Trophoblast cell (in vitro differentiated cells and primary cell): ENCODE results near the gene SLC35A2.
A peak's percentile ranks its signal among the peaks of the same experiment; 100 is the strongest.

Experiments
- DNase-seq, 2 donors: peaks; one replicate each; pipeline ENCODE4 v3.0.0-alpha.2; 2016
- H2AFZ ChIP-seq: 2 replicates; pipeline ENCODE4 v1.6.1; 2013; ENCODE audit warnings: low read length, moderate library complexity, mild to moderate bottlenecking; ENCODE audit not compliant: insufficient read depth, poor library complexity
- H2AK5ac ChIP-seq: 2 replicates; pipeline ENCODE4 v1.6.1; 2013; ENCODE audit warnings: mild to moderate bottlenecking, low read length
- H2BK120ac ChIP-seq: 2 replicates; pipeline ENCODE4 v1.6.1; 2013; ENCODE audit warnings: low read length, mild to moderate bottlenecking, moderate library complexity; ENCODE audit not compliant: insufficient read depth, poor library complexity
- H2BK12ac ChIP-seq: 2 replicates; pipeline ENCODE4 v1.6.1; 2013; ENCODE audit warnings: mild to moderate bottlenecking, low read length, moderate library complexity
- H2BK5ac ChIP-seq: 2 replicates; pipeline ENCODE4 v1.6.1; 2013; ENCODE audit warnings: low read length, low read depth, moderate library complexity, mild to moderate bottlenecking; ENCODE audit not compliant: poor library complexity
- H3K14ac ChIP-seq: 2 replicates; pipeline ENCODE4 v1.6.1; 2013; ENCODE audit warnings: mild to moderate bottlenecking, low read length
- H3K18ac ChIP-seq: 2 replicates; pipeline ENCODE4 v1.6.1; 2013; ENCODE audit warnings: mild to moderate bottlenecking, low read length
- H3K23ac ChIP-seq: 2 replicates; pipeline ENCODE4 v1.6.1; 2013; ENCODE audit warnings: low read length
- H3K27ac ChIP-seq: 2 replicates; pipeline ENCODE4 v1.5.1; 2013; ENCODE audit warnings: low read depth, mild to moderate bottlenecking, inconsistent platforms, low read length, moderate library complexity
- H3K27me3 ChIP-seq: 2 replicates; pipeline ENCODE4 v1.6.1; 2013; ENCODE audit warnings: inconsistent platforms, mild to moderate bottlenecking, low read length, moderate library complexity; ENCODE audit not compliant: insufficient read depth
- H3K36me3 ChIP-seq, 2 experiments: 1 replicate in 1 of 2; 2 replicates in 1 of 2; pipeline ENCODE4 v1.6.1; 2013; ENCODE audit warnings: low read length in 2 of 2, mild to moderate bottlenecking in 2 of 2, moderate library complexity in 1 of 2; ENCODE audit not compliant: insufficient read depth in 2 of 2, control insufficient read depth in 1 of 2
- H3K4ac ChIP-seq: 2 replicates; pipeline ENCODE4 v1.6.1; 2013; ENCODE audit warnings: low read depth, mild to moderate bottlenecking, low read length, moderate library complexity
- H3K4me1 ChIP-seq, 2 experiments: 1 replicate in 1 of 2; 2 replicates in 1 of 2; pipeline ENCODE4 v1.6.1; 2013; ENCODE audit warnings: low read length in 2 of 2, mild to moderate bottlenecking in 2 of 2, moderate library complexity in 1 of 2; ENCODE audit not compliant: insufficient read depth in 2 of 2, control insufficient read depth in 1 of 2
- H3K4me2 ChIP-seq: 2 replicates; pipeline ENCODE4 v1.6.1; 2013; ENCODE audit warnings: inconsistent platforms, mild to moderate bottlenecking, low read length, moderate library complexity
- H3K4me3 ChIP-seq: 2 replicates; pipeline ENCODE4 v1.5.1; 2013; ENCODE audit warnings: mild to moderate bottlenecking, low read depth, low read length, inconsistent platforms
- H3K79me1 ChIP-seq: one replicate; pipeline ENCODE4 v1.6.1; 2013; ENCODE audit warnings: low read length
- H3K79me2 ChIP-seq: 2 replicates; pipeline ENCODE4 v1.6.1; 2013; ENCODE audit warnings: low read length, mild to moderate bottlenecking; ENCODE audit not compliant: control insufficient read depth, insufficient read depth, poor library complexity
- H3K9ac ChIP-seq: 2 replicates; pipeline ENCODE4 v1.6.1; 2013; ENCODE audit warnings: mild to moderate bottlenecking, low read length
- H3K9me3 ChIP-seq: 2 replicates; pipeline ENCODE4 v1.6.1; 2013; ENCODE audit warnings: low read depth, mild to moderate bottlenecking, control low read depth, inconsistent platforms, low read length; ENCODE audit not compliant: insufficient read depth
- H4K12ac ChIP-seq: 2 replicates; pipeline ENCODE4 v1.6.1; 2013; ENCODE audit warnings: low read depth, mild to moderate bottlenecking, low read length, moderate library complexity
- H4K8ac ChIP-seq: 2 replicates; pipeline ENCODE4 v1.6.1; 2013; ENCODE audit warnings: low read depth, mild to moderate bottlenecking, low read length, moderate library complexity
- H4K91ac ChIP-seq: one replicate; pipeline ENCODE4 v1.6.1; 2013; ENCODE audit warnings: low read depth, mild to moderate bottlenecking, low read length, moderate library complexity
- WGBS: extraction: QIAGEN DNeasy Blood & Tissue Kit; methylation state at CpG from one replicate; pipeline ENCODE4 v1.1.7; 2013; ENCODE audit warnings: missing lambda C conversion rate; ENCODE audit not compliant: insufficient read length, insufficient coverage; ENCODE audit errors: extremely low coverage; 5-methylcytosine and 5-hydroxymethylcytosine counted together

Gene SLC35A2

GRCh38 chrX:48913605-48914366 is 2.3 kb upstream of the SLC35A2 start:
- Histone ChIP-seq H3K79me1 (peaks cover 7% of the 10 kb centered on the region), H4K8ac (no peak overlapping the region), H3K4me1 (peaks cover 5 to 10% of the 10 kb centered on the region in 2 experiments), H3K79me2 (no peaks in the 10 kb centered on the region), H4K12ac (no peak overlapping the region), H3K36me3 (peaks cover 9 to 18% of the 10 kb centered on the region in 2 experiments), H3K14ac (no peak overlapping the region), H3K27me3 (no peaks in the 10 kb centered on the region), H2BK5ac (no peak overlapping the region), H4K91ac (no peak overlapping the region), H3K27ac (no peak overlapping the region), H2BK120ac (no peak overlapping the region), H3K4me3 (no peak overlapping the region), H3K9me3 (no peaks in the 10 kb centered on the region), H3K9ac (no peak overlapping the region), H3K23ac (no peak overlapping the region), H3K18ac (no peak overlapping the region), H2BK12ac (no peak overlapping the region), H3K4me2 (no peak overlapping the region), H3K4ac (no peak overlapping the region), H2AFZ (no peak overlapping the region), H2AK5ac (no peak overlapping the region)
- WGBS = no CpG with 5 or more reads among the region's 5 CpGs
- no peak for DNase-seq

GRCh38 chrX:48910926-48911411 is 477 bp downstream of the SLC35A2 start:
- Histone ChIP-seq H3K14ac (peak overlapping the region; percentile 87), H3K23ac (no peak overlapping the region), H3K18ac (peak overlapping the region; percentile 28), H2AFZ (peak overlapping the region; percentile 17), H3K4me2 (peak overlapping the region; percentile 84), H3K27me3 (no peaks in the 10 kb centered on the region), H4K91ac (peak overlapping the region; percentile 67), H2AK5ac (peak overlapping the region; percentile 76), H3K4ac (peak overlapping the region; percentile 57), H3K4me1 (no peaks in the 10 kb centered on the region), H3K27ac (no peak overlapping the region), H3K79me1 (peaks cover 7% of the 10 kb centered on the region), H2BK12ac (no peak overlapping the region), H2BK120ac (no peak overlapping the region), H3K9ac (peak overlapping the region; percentile 57), H3K36me3 (peaks cover 21 to 28% of the 10 kb centered on the region in 2 experiments), H4K12ac (peak overlapping the region; percentile 74), H4K8ac (peak overlapping the region; percentile 76), H2BK5ac (no peak overlapping the region), H3K9me3 (no peaks in the 10 kb centered on the region), H3K4me3 (peak overlapping the region; percentile 84), H3K79me2 (no peaks in the 10 kb centered on the region)
- peak in 1 of 2 donors; percentile 29 for DNase-seq
- WGBS = no CpG with 5 or more reads among the region's 12 CpGs

GRCh38 chrX:48909703-48910294 is 1.6 kb downstream of the SLC35A2 start:
- H3K79me2 ChIP-seq = no peaks in the 10 kb centered on the region
- no peak overlapping the region for H4K91ac ChIP-seq
- H3K9me3 ChIP-seq = no peaks in the 10 kb centered on the region
- no peak overlapping the region for H3K4me3 ChIP-seq
- H4K12ac ChIP-seq = no peak overlapping the region
- H3K18ac ChIP-seq = no peak overlapping the region
- H2AK5ac ChIP-seq = no peak overlapping the region
- peaks cover 29 to 33% of the 10 kb centered on the region in 2 experiments for H3K36me3 ChIP-seq
- no peak overlapping the region for H2BK5ac ChIP-seq
- no peak overlapping the region for H4K8ac ChIP-seq
- H2BK12ac ChIP-seq = no peak overlapping the region
- H3K23ac ChIP-seq = no peak overlapping the region
- H2AFZ ChIP-seq = no peak overlapping the region
- no peak overlapping the region for H3K27ac ChIP-seq
- DNase-seq = peak; percentile 23 to 25
- no peaks in the 10 kb centered on the region for H3K4me1 ChIP-seq
- no peak overlapping the region for H2BK120ac ChIP-seq
- no peak overlapping the region for H3K4me2 ChIP-seq
- H3K9ac ChIP-seq = no peak overlapping the region
- no CpG with 5 or more reads among the region's 17 CpGs for WGBS
- no peak overlapping the region for H3K14ac ChIP-seq
- H3K27me3 ChIP-seq = no peaks in the 10 kb centered on the region
- no peak overlapping the region for H3K4ac ChIP-seq
- peaks cover 7% of the 10 kb centered on the region for H3K79me1 ChIP-seq

GRCh38 chrX:48908600-48908999 is 2.8 kb downstream of the SLC35A2 start:
- Histone ChIP-seq H2BK5ac (no peak overlapping the region), H2BK12ac (no peak overlapping the region), H3K4me1 (no peaks in the 10 kb centered on the region), H3K9me3 (no peaks in the 10 kb centered on the region), H3K27me3 (no peaks in the 10 kb centered on the region), H3K18ac (no peak overlapping the region), H3K4me3 (no peak overlapping the region), H3K14ac (no peak overlapping the region), H3K9ac (no peak overlapping the region), H4K91ac (no peak overlapping the region), H3K23ac (no peak overlapping the region), H3K4ac (no peak overlapping the region), H2BK120ac (no peak overlapping the region), H4K12ac (no peak overlapping the region), H3K79me1 (peaks cover 7% of the 10 kb centered on the region), H3K36me3 (peaks cover 34 to 37% of the 10 kb centered on the region in 2 experiments), H3K4me2 (no peak overlapping the region), H3K79me2 (no peaks in the 10 kb centered on the region), H3K27ac (no peak overlapping the region), H4K8ac (no peak overlapping the region), H2AK5ac (no peak overlapping the region), H2AFZ (no peak overlapping the region)
- WGBS = no CpG with 5 or more reads among the region's 1 CpG
- peak; percentile 51 to 71 for DNase-seq
